Uterus (tissue), 2 donors: ENCODE data around the gene GNA14.

Source experiments
- CTCF ChIP-seq, 4 experiments: fragments of 200-600 bp in 2 of 4; fragments of 450-650 bp in 2 of 4; sonication (generic) in 2 of 4; IDR thresholded peaks; one replicate each; pipeline ENCODE4 v1.5.1; 2016 to 2019; ENCODE audit warnings: antibody characterized with exemption in 4 of 4, mild to moderate bottlenecking in 2 of 4, moderate library complexity in 1 of 4
- POLR2A ChIP-seq, 2 donors: fragments of 450-650 bp; IDR thresholded peaks; one replicate each; pipeline ENCODE4 v1.6.1; 2016; ENCODE audit warnings: antibody characterized with exemption in 2 of 2, mild to moderate bottlenecking in 1 of 2, moderate library complexity in 1 of 2

GRCh38 chr9:77403239-77403638 lies 244.9 kb downstream of the GNA14 start:
- TF ChIP-seq CTCF (IDR thresholded peaks at IDR 0.05) (no peak), POLR2A (IDR thresholded peaks at IDR 0.05) (no peak)
